Measurements from ENCODE around the gene AHSP.

The AHSP gene

GRCh38 chr16:31577411-31577810 is 49.7 kb downstream of the AHSP start:
- H3K4me3 Mint-ChIP-seq: no peak overlapping the region
- H3K27ac Mint-ChIP-seq: no peak overlapping the region
- no peaks in the 10 kb centered on the region for H3K4me1 Mint-ChIP-seq
- CTCF ChIA-PET: interaction anchor here (0.6 kb wide), 1 partner anchor 45 kb away, joined by 4 read pairs; no protein-coding TSS in a partner anchor
- DNase-seq: no peak
- H3K9me3 Mint-ChIP-seq: peaks cover 39% of the 10 kb centered on the region
- no peaks in the 10 kb centered on the region for H3K36me3 Mint-ChIP-seq
- H3K27me3 Mint-ChIP-seq: peaks cover under 1% of the 10 kb centered on the region

Data from activated naive CD4-positive, alpha-beta T cell treated with anti-CD3 and anti-CD28 coated beads, Interleukin-2, amount 10 ng/mL, durations not matched to agents 7 days and 5 days (primary cell).